Spleen (tissue), 11 donors: ENCODE measurements around the gene CIP2A. TPM values are rescaled to one million over a fixed set of nuclear protein-coding genes. Genes with fewer than 3 reads are reported as not detected.

Source experiments
- DNase-seq: peaks from one replicate; pipeline ENCODE4 v3.0.0-alpha.2; 2020
- H3K27ac ChIP-seq, 8 donors: fragments of 200-600 bp; sonication (generic) in 7 of 8; 1 replicate in 4 of 8; 2 replicates in 4 of 8; pipeline versions ENCODE4 v1.5.0 to v1.8.0; 2016 to 2021; ENCODE audit warnings: inconsistent platforms in 4 of 8, mild to moderate bottlenecking in 4 of 8, moderate library complexity in 1 of 8
- H3K27me3 ChIP-seq, 7 donors: fragments of 200-600 bp; sonication (generic) in 6 of 7; replicated peaks in 1 of 7; 1 replicate in 4 of 7; 2 replicates in 3 of 7; pipeline versions ENCODE4 v1.5.0 to v1.8.0; 2016 to 2021; ENCODE audit warnings: inconsistent platforms in 3 of 7, mild to moderate bottlenecking in 1 of 7
- H3K36me3 ChIP-seq, 6 donors: fragments of 200-600 bp; sonication (generic) in 5 of 6; 1 replicate in 4 of 6; 2 replicates in 2 of 6; pipeline versions ENCODE4 v1.5.0 to v1.8.0; 2016 to 2021; ENCODE audit warnings: inconsistent platforms in 2 of 6
- H3K4me1 ChIP-seq, 6 donors: fragments of 200-600 bp; sonication (generic) in 5 of 6; 1 replicate in 3 of 6; 2 replicates in 3 of 6; pipeline versions ENCODE4 v1.5.0 to v1.8.0; 2016 to 2021; ENCODE audit warnings: inconsistent platforms in 3 of 6
- H3K4me3 ChIP-seq, 8 donors: fragments of 200-600 bp; sonication (generic) in 7 of 8; 1 replicate in 4 of 8; 2 replicates in 4 of 8; pipeline versions ENCODE4 v1.5.0 to v1.8.0; 2016 to 2021; ENCODE audit warnings: inconsistent platforms in 4 of 8, mild to moderate bottlenecking in 4 of 8, moderate library complexity in 2 of 8
- H3K9me3 ChIP-seq, 8 donors: fragments of 200-600 bp; sonication (generic) in 7 of 8; 1 replicate in 4 of 8; 2 replicates in 4 of 8; pipeline versions ENCODE4 v1.5.0 to v1.8.0; 2016 to 2021; ENCODE audit warnings: inconsistent platforms in 4 of 8
- CTCF ChIP-seq, 11 experiments: fragments of 200-600 bp in 7 of 11; fragments of 450-650 bp in 4 of 11; sonication (generic) in 4 of 11; IDR thresholded peaks in 8 of 11; conservative IDR thresholded peaks in 3 of 11; 1 replicate in 7 of 11; 2 replicates in 4 of 11; pipeline versions ENCODE4 v1.4.0 to v1.8.0; 2016 to 2021; ENCODE audit warnings: antibody characterized with exemption in 11 of 11, inconsistent platforms in 4 of 11, mild to moderate bottlenecking in 1 of 11
- POLR2A ChIP-seq, 3 donors: fragments of 450-650 bp; IDR thresholded peaks; one replicate each; pipeline ENCODE4 v1.5.1; 2017; ENCODE audit warnings: antibody characterized with exemption in 3 of 3, mild to moderate bottlenecking in 1 of 3
- POLR2AphosphoS5 ChIP-seq, 3 donors: sonication (generic); formaldehyde crosslinking; IDR thresholded peaks; one replicate each; pipeline ENCODE4 v1.5.1; 2017; ENCODE audit warnings: antibody characterized with exemption in 3 of 3
- WGBS, 5 donors: extraction: QIAGEN DNeasy Blood & Tissue Kit in 3 of 5; methylation state at CpG; one replicate each; pipeline versions ENCODE4 v1.1.5 to v1.1.7; 2013 to 2018; 5-methylcytosine and 5-hydroxymethylcytosine counted together
- intact Hi-C: fragments of 100-400 bp; cut with DNase I; formaldehyde crosslinking; loops from one replicate; pipeline ENCODE4 v1.15.0; 2023; ENCODE audit warnings: low total_unique reads
- polyA plus RNA-seq, 3 donors: library from polyadenylated mRNA; stranded (reverse); fragments of 200-250 nt; gene quantifications; one replicate each; pipeline ENCODE4 v1.2.1, GENCODE V29; 2013
- total RNA-seq, 7 donors: library from RNA; depleted of rRNA in 3 of 7; stranded (reverse); fragments of >200 nt in 3 of 7; fragmentation: NEBNext Ultra II Directional in 4 of 7; extraction: Animal tissue kit (Norgen Biotek cat#: 25700) in 4 of 7; gene quantifications; one replicate each; pipeline versions ENCODE4 v1.1.0 to v1.2.1, GENCODE V29; 2016 to 2021
- donor health status: healthy with polysubstance abuse.
- donor health status: DM: no; HTN: no; CAD: no; lungs with moderate emphysema.
- donor health status: DM: no; HTN: no; CAD: no.
- donor health status: Bipolar disorder and iron deficiency.
- donor health status: healthy.
- donor health status: DM: no; HTN: no; CAD: no.
- donor health status: DM: yes; HTN: yes; CAD: no.

The CIP2A gene
- total and polyA plus RNA-seq, 10 donors = 2.2 to 15.7 (median 8.1) TPM

GRCh38 chr3:108525971-108526370 is 63.3 kb downstream of the CIP2A start:
- H3K36me3 ChIP-seq = no peaks in the 10 kb centered on the region
- intact Hi-C loops = no loop called here
- no peak for TF ChIP-seq POLR2A (IDR thresholded peaks at IDR 0.05)
- TF ChIP-seq CTCF (IDR thresholded peaks at IDR 0.05 in 8 of 11, conservative IDR thresholded peaks at IDR 0.05 in 3 of 11) = no peak
- no peak for TF ChIP-seq POLR2AphosphoS5 (IDR thresholded peaks at IDR 0.05)
- peaks cover 0 to 15% (median 5%) of the 10 kb centered on the region in 6 donors for H3K4me1 ChIP-seq
- WGBS, 5 donors = 91 to 96% (median 95%) methylated on average over 2 of the region's 2 CpGs
- H3K4me3 ChIP-seq = no peak overlapping the region
- no peak overlapping the region for H3K27ac ChIP-seq
- no peak for DNase-seq
- H3K27me3 ChIP-seq = no peaks in the 10 kb centered on the region
- no peaks in the 10 kb centered on the region for H3K9me3 ChIP-seq

- TF ChIP-seq CTCF (IDR thresholded peaks at IDR 0.05 in 8 of 11, conservative IDR thresholded peaks at IDR 0.05 in 3 of 11) (no peak), POLR2AphosphoS5 (IDR thresholded peaks at IDR 0.05) (no peak), POLR2A (IDR thresholded peaks at IDR 0.05) (no peak)
- Histone ChIP-seq H3K27me3 (no peaks in the 10 kb centered on the region), H3K4me1 (peaks cover 0 to 15% (median 5%) of the 10 kb centered on the region in 6 donors), H3K9me3 (no peaks in the 10 kb centered on the region), H3K36me3 (no peaks in the 10 kb centered on the region), H3K27ac (no peak overlapping the region), H3K4me3 (no peak overlapping the region)
- WGBS, 5 donors = 52 to 73% (median 57%) methylated on average over 2 of the region's 2 CpGs
- intact Hi-C loops = no loop called here
- DNase-seq = no peak
These were observed 64.0 kb downstream of the CIP2A start for GRCh38 chr3:108525256-108525655.

GRCh38 chr3:108524537-108524936 is 64.7 kb downstream of the CIP2A start:
- Histone ChIP-seq H3K27me3 (no peaks in the 10 kb centered on the region), H3K4me3 (no peak overlapping the region), H3K9me3 (no peaks in the 10 kb centered on the region), H3K4me1 (peaks cover 0 to 14% (median 5%) of the 10 kb centered on the region in 6 donors), H3K36me3 (no peaks in the 10 kb centered on the region), H3K27ac (no peak overlapping the region)
- WGBS, 5 donors = 51 to 74% (median 66%) methylated on average over 2 of the region's 2 CpGs
- no peak for DNase-seq
- TF ChIP-seq POLR2AphosphoS5 (IDR thresholded peaks at IDR 0.05) (no peak), CTCF (IDR thresholded peaks at IDR 0.05 in 8 of 11, conservative IDR thresholded peaks at IDR 0.05 in 3 of 11) (no peak), POLR2A (IDR thresholded peaks at IDR 0.05) (no peak)
- intact Hi-C loops = no loop called here

DNA sequence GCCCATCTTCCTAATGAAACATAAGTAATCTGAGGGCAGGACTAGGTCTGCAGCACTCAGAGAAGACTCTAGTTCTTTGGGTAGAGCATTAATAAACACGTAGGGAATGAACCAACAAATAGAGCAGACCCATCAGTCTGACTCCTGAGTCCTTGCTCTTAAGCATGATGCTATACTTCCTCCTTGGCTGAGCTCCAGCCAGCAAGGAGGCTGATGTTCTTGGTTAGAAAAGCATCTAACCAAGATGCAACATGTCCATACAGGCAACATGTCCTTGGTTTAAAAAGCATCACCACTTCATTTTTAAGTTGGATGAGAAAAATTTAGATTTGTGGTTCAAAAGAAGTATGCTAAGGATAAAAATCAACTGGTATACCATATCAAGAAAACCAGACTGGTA is 70.3 kb downstream of the CIP2A start:
- no peak for DNase-seq
- Histone ChIP-seq H3K27me3 (no peaks in the 10 kb centered on the region), H3K4me3 (no peak overlapping the region), H3K36me3 (no peaks in the 10 kb centered on the region), H3K4me1 (no peaks in the 10 kb centered on the region), H3K9me3 (no peaks in the 10 kb centered on the region), H3K27ac (no peak overlapping the region)
- intact Hi-C loops = no loop called here
- WGBS, 5 donors = 51 to 74% (median 59%) methylated on average over 1 of the region's 1 CpG
- TF ChIP-seq CTCF (IDR thresholded peaks at IDR 0.05 in 8 of 11, conservative IDR thresholded peaks at IDR 0.05 in 3 of 11) (no peak), POLR2A (IDR thresholded peaks at IDR 0.05) (no peak)
